ENCODE data around the gene LY6G5C.

The LY6G5C gene

DNA sequence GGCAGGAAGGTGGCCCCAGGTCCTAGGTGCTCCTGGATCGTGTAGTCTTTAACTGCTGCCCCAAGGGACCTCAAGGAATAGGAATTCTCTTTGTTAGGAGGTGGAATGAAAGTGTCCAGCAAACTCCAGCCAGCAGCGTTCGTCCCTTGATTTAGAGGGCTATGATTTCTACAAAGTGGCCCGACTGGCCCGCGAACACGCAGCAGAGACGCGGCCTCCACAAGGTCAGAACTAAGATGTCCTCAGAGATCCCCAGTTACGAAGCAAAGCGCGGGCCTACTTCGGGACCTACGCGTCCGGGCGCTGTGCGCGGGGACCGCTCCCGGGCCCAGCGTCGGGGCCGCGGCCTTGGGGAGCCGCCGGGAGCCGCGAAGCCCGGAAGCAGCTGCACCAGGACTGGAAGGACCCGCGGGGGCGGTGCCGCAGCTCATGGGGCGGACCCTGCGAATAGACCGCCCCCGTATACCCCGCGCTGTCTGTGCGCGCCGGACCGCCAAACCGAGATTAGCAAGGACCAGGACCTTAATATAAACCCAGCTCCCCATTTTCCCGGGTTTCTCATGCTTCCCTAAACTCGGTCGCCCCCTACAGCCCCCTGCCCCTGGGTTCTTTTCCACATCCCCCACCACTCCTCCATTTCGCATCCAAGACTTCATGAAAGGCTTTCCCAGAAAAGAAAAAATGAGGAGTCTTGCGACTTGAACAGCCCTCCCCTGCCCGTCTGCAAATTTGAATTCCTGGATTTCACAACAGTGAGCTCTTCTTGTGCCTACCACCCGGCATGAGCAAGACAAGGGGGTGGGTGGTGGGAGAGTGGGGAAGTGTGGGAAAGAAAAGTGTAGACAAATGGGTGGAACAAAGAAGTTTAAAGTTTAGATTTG lies 20.2 kb downstream of the LY6G5C start, which contains the start of gene C6orf47:
C6orf47 (minus strand) TSS at position 398 of the 881 bp plus-strand sequence. CDS start 831 bp downstream, outside the sequence.
- DNase-seq, result peak; percentile 87

DNA sequence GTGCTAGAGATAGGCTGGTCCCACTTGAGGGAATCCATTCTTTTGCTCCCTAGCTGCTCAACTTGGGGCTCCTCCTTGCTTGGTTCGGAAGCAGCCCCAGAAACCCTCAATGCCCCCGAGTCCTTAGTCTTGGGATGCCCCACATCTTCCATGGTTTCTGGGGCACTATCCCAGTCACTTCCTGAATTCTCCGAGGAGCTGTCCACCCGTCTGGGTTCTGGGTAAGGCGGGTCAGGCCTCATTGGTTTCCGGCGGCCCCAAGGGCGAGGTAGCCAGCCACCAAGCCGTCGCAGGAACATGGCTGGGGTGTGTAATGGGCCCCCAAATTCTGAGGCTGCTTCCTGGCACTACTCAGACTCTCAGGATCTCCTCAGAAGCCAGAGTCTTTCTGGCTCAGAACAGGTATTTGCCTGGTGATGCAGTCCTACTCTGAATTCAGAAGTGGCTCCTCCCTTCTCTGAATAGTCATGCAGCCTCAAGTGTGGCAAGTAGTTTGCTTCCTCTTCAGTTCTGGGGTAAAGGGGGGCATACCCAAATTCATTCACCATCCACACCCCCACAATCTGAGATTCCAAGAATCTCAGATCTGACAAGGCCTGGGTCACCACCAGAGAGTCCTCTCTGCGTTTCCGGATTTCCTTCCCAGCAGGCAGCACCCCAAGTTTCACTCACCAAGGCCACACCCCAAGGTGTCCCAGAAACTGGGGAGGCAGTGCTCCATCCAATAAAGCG lies 21.1 kb downstream of the LY6G5C start:
- DNase-seq, result peak; percentile 21

DNA sequence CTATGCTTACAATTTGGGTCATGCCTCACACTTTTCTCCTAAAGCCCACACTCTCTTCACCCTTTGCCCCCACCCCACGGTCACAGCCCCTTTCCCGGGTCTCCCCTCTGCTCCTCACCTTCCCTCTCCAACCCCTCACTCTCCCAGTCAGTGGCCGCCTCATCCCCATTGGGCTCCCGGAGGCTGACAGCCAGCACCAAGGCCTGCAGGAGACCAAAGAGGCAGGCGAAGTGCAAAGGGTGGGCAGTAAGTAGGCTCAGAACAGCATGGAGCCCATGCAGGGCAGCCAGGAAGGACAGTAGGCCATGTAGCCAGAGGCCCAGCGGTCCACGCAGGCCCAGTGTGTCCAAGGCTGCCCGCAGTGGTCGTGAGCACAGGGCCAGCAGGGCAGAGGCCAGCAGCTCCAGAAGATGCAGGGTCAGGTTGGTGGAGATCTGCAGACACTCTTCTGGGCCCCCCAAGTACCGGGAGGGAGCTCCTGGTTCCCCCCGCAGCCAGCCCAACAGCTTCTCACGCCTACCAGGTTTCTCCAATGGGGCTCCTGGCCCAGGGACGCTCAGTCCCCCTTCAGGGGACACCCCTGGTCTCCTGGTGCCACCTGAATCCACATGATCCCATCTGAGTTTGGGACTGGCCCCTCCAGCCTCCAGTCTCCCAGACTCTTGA lies 21.8 kb downstream of the LY6G5C start:
- DNase-seq, result no peak

DNA sequence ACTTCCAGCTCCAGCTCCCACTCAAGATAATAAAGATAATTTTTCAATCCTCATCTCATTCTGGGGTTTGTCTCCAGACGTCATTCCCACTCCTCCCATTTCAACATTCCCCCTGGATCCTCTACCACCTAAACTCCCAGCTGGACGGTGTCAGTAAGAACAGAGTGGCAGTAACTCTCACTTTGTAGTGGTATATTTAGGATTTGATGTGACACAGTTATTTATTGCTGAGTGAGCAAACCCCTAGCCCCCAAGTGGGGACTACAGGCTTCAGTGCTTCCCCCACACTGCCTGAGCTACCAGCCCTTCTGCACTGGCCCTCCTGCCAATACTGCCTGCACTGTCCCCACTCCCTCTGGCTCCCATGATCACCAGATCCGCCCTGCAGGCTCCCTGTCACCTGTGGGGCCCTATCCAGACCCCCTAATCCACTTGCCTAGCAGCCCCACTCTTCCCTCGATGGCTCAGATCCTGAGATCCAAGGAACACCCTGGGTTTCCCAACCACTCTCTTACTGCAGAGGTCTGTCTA lies 22.6 kb downstream of the LY6G5C start:
- no peak for DNase-seq

DNA sequence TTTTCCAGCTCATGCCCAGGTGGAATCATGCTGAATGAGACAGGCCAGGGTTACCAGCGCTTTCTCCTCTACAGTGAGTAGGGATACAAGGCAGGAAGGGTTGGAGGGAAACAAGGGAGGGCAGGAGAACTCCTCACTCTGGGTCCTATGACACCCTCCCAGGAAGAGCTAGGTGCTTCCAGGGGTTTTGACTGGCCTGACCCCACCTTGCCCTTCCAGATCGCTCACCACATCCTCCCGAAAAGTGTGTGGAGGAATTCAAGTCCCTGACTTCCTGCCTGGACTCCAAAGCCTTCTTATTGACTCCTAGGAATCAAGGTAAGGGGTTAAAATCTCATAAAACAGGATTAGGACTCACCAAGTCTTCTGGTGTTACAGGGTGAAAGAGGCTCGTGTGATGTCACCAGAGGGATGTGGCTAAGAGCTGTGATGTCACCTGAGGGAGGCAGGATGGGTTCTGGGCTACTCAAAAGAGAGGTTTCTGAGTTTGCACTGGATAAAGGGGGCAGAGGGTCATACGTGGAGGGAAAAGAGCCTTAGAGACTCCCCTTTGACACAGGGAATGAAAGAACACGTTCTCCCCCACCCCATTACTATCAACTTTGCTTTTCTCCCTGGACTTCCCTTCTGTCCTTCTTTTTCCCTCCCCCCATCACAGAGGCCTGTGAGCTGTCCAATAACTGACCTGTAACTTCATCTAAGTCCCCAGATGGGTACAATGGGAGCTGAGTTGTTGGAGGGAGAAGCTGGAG lies 23.3 kb downstream of the LY6G5C start:
- peak; percentile 22 for DNase-seq

DNA sequence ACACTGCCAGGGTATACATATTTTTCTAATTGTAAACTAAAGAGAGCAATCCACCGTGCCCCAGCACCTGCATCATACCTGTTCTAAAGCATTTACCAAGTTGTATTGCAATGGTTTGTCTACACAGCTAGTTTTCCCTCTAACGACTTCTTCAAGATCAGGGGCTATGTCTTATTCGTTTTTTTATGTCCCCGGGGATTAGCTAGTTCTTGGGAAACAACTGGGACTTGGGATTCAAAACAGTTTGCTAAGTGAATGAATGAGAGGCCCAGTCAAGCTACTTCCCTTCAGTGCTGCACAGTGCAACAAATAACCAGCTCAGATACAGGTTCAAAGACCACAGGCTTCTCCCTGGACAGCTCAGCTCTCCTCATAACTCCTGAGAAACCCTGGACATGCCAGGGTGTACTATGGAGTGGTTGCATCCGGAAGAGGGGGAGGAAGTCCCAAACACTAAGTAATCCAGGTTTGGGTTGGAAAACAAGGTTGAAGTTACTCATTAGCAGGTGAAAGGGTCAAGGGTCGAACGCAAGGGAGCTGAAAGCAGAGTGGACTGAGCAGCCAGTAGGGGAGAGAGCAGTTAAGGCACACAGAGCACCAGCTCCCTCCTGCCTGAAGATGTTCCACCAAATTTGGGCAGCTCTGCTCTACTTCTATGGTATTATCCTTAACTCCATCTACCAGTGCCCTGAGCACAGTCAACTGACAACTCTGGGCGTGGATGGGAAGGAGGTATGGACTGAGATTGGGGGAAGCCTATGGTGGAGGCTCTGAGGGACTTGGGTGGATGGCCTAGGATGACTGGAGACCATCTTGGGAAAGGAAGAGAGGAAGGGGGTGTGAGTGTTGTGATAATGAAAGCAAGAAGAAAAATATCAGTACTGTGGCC lies 25.3 kb downstream of the LY6G5C start, which contains the start of gene APOM:
APOM (plus strand) TSS at position 546 of the 889 bp plus-strand sequence; CDS start at position 619, 73 bp downstream.
- no peak for DNase-seq

DNA sequence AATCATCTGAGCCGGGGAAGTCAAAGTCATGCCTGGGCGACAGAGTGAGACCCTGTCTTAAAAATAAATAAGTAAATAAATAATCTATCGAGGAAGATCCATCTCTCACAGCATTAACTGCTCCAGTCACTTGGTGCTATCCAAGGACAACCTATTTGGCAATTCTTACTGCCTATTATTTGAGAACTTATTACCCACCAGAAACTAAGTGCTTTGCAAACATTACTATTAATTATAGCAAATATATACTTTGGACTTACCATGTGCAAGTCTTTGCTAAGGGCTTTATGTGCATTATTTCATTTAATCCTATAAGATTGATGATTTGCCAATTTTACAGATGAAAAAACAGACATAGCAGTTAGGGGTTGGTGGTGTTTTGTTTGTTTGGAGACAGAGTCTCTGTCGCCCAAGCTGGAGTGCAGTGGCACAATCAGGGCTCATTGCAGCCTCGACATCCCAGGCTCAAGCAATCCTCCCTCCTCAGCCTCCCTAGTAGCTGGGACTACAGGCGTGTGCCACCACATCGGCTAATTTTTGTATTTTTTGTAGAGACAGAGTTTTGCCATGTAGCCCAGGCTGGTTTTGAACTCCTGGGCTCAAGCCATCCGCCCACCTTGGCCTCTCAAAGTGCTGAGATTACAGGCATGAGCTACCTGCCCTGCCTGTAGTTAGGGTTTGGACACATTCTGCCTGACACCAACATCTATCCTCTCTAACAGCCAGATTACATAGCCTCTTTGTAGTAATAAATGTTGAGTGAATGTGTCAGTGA lies 26.1 kb downstream of the LY6G5C start:
- no peak for DNase-seq

DNA sequence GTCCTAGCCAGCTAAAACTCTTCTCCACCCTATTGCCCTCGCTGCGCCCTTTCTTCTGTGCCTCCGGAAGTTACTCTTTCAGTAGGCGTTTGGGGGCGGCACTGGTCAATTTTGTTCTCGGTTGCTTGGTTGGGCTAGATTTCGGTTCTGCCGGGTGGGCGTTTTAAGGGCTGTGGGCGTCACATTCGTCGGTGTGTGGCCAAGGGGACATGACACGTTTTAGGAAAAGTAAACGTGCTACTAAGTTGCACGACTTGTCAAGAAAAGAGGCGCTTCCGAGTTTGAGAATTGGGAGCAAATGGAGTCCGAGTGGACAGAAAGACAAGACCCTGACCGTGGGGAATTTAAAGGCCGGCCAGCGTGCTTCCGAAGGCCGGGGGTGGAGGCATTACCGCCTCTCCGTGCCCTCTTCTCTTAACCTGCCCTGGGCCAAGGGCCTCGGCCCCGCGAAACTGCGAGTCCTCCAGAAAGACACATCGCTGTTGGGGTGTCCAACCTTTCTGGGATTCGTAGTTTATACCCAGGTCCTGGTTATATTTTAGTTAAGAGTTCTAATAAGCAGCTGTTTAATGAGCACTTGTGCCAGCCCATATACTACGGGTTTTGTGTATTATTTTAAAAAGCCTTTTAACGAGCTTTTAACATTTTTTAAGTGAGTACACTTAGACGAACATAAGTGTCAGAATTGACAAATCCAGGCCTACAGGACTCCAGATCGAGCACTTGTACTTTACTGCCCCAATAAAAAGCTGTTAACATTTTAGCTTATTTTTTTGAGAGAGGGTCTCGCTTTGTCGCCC lies 27.7 kb downstream of the LY6G5C start:
- DNase-seq, result no peak

DNA sequence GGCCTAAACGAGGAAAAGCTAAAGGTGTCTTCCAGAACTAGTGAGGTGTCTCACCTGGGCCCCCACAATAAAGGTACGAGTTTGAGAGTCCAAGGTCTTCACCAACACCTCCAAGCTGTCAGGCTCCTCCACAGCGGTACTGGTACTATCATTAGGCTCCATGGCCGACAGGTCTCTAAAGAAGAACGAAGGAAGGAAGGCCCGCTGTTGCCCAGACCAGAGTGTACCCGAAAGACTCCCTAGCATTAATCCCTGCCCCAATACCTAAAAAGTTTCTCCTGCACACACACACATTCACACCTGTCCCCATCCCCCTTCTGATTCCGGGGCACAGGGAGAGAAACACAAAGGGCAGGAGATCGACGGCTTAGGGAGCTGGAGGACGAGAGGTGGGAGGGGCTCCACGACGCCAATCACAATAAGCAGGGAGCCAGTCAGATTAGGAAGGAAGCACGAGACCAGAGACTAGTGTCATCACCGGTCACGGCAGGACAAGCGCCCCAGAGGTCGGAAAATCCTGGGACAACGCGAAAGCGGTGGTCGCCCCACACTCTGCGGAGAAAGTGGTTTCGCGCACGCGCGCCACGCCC lies 29.2 kb downstream of the LY6G5C start:
- DNase-seq, result no peak

DNA sequence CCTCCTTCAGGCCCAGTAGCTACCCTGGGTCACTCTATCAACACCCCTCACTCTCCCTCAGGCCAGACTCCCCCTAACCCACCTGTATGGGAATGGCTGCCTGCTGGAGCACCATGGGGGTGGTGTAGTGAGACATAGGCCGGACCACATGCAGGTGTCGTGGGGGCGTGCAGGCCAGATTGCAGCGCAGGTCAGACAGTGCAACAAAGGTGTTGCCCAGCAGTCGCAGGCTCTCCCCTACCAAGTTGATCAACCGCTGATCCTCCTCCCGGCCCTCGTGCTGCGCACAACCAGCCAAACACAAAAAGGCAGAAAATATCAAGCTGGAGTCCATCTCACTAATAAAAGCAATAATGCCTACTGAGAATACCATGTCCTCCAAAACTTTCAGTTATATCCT lies 35.5 kb downstream of the LY6G5C start:
- DNase-seq, result no peak

DNA sequence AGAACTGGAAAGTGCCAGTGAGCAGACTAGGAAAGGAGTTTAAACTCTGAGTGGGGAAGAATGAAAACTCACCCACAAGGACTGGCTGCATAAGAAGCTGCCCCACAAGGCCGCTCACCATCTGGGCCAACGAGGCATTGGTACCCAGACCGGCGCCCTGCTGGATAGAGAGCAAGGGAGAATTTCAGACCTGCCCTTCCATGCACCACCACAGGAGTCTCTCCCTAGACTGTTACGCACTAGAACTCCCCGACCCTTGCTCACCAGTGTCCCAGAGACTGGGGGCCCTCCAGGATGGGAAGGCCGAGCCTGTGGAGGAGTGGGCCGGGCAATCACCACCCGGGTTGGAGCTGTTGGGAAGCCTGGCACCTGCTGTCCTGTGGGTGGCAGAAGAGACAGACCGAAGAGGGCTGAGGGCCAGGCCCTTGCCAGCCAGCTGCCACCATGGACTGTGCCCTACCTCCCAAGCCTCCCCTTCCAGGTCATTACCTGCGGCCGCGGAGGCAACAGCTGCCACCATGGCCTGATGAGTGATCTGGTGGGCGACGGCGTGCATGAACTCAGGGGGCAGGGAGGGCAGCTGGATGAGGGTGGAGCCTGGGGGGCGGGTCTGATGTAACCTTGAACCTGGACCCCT lies 36.9 kb downstream of the LY6G5C start:
- DNase-seq, result no peak

DNA sequence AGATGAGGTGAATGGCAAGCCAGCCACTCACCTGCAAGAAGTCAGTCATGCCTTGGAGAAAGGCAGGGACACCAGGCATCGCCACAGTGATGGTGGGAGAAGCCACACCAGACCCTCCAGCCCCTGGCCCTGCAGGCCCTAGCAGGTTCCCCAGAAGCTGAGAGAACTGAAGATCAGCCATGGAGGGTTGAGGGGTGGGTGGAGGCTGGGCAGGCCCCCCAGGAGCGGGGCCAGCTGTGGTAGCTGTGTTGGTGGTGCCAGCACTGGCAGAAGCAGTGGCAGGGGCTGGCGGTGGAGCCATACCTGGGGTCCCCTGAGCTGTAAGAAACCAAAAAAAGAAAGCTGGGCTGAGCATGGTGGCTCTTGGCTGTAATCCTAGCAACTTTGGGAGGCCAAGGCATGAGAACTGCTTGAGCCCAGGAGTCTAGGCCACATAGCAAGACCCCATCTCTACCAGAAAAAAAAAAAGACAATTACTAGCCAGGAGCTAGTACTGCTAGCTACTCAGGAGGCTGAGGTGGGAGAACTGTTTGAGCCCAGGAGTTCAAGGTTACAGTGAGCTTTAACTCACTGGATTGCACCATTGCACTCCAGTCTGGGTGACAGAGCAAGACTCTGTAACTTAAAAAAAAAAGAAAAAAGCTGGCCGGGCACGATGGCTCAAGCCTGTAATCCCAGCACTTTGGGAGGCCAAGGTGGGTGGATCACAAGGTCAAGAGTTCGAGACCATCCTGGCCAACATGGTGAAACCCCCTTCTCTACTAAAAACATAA lies 37.9 kb downstream of the LY6G5C start:
- no peak for DNase-seq

DNA sequence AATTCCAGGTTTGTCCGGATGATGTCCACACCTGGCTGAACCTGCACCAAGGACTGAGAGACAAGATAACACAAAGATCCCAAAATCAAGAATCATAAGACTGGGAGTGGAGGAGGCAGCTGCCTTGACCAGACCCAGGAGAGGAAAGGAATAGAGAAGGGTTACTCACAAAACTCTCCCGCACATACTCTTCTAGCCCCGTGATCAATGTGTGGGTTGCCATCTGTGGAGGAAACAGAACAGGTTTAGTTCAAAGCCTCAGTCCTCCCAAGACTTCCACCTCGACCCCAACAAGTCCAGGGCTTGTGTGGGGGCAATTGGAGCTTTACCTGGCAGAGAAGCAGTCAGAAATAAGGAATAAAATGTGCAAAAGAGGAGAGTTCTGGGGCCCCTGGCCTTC lies 39.5 kb downstream of the LY6G5C start:
- DNase-seq, result no peak

DNA sequence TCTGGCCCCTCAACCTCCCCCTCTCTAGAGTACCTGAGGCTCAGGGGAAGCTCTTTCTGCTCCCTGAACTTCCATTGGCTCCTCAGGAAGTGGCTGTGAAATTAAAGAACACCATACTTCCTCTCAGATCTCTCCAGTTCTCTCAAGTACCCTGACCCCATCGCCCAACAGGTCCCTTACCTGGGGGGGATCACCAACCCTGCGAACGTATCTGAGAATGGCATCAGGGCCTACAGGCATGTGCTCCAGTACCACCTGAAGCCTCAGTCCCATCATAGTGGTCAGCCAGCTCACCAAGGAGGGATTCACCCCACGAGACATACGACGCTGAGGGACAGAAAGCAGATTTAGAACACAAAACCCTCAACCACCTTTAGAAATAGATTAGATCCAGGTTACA lies 40.3 kb downstream of the LY6G5C start:
- no peak for DNase-seq

DNA sequence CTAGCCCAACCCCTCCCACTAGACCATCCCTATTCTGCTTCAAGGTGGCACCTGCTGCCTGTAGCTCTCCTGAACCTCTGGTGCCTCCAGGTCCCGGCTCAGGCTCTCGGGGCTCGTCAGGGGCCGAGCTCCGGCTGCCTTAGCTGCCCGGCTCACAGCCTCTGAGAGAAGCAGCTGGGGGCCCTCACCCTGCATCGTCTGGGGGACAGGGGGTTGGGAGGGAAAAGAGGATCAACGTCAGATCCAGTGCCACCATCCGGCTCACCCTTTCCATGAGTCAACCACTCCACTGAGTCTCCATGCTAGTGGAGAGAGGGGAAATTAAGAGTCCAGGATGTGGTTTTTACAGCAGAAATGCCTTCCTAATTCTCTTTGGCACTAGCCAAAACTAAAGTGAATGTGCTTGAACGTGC lies 41.4 kb downstream of the LY6G5C start:
- DNase-seq, result no peak

DNA sequence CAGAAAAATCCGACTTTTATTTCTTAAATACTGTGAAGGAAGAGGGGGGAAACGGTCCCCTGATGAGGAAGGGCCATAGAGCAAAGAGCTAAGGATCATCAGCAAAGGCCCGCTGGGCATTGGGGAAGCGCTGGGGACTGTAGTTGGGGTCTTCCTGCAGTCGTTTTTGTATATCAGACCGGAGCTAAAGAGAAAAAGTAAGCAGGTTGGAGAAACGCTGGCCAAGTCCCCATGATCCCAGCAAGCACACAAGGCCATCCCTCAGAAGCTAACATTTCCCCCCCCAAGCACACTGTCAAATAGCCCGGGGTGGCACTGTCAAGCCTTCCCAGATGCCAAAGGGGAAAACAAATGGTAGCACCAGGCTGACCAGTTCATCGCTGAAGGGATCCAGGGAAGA lies 41.8 kb downstream of the LY6G5C start:
- no peak for DNase-seq

DNA sequence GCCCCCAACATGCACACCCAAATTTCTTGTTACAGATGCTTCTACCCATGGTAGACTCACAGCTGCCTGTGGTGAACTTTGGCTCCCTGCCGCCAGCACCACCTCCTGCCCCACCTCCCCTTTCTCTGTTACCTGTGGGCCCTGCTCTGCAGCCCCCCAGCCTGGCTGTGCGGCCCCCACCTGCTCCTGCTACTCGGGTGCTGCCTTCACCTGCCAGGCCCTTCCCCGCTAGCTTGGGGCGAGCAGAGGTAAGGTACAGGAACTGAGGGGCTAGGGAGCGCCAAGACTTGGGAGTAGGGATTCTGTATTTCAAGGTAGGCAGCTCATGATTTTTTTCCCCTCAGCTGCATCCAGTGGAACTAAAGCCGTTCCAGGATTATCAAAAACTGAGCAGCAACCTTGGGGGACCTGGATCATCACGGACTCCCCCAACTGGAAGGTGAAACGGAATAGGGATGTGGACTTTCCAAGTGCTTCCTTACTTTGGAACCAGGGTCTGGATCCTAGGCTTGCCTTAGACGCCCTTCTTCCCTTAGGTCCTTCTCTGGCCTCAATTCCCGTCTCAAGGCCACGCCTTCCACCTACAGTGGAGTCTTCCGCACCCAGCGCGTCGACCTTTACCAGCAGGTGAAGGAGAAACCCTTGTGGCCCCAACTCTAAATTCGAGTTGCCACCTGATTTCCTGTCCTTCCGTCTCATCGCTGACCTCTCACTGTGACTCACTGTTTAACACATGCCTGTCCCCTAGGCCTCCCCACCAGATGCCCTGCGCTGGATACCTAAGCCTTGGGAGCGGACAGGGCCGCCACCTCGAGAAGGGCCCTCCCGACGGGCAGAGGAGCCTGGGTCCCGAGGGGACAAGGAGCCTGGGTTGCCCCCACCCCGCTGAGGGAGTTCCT lies 43.9 kb downstream of the LY6G5C start:
- DNase-seq, result no peak
